Right ventricle myocardium inferior (tissue), 1 donor: Measurements from ENCODE around the gene NR2F1-AS1. TPM values are rescaled to one million over a fixed set of nuclear protein-coding genes. Genes with fewer than 3 reads are reported as not detected.

Source experiments
- ATAC-seq: fragments of 200-7000 bp; cut with Tn5 transposase; one replicate; pipeline ENCODE4 v1.9.1; 2020; ENCODE audit warnings: mild to moderate bottlenecking, moderate library complexity
- DNase-seq: peaks from one replicate; pipeline ENCODE4 v3.0.0; 2021; ENCODE audit errors: missing footprints
- intact Hi-C: fragments of 100-400 bp; cut with DNase I; formaldehyde crosslinking; loops from one replicate; pipeline ENCODE4 v1.11.0; 2022
- total RNA-seq: library from RNA; stranded (reverse); fragmentation: NEBNext Ultra II Directional; extraction: Animal tissue kit (Norgen Biotek cat#: 25700); gene quantifications from one replicate; pipeline ENCODE4 v1.2.1, GENCODE V29; 2021
- donor health status: DM: no; HTN: yes; CAD: no; lungs with severe emphysema.

Gene NR2F1-AS1
- total RNA-seq, 1 donor from 2014 or later = 0.60 TPM

- DNase-seq (peak; percentile 49), ATAC-seq (no peak)
- intact Hi-C loops = loop anchor here (10.0 kb wide), 1 partner anchor 500 kb away; no protein-coding TSS in a partner anchor
Measured at GRCh38 chr5:93594591-93595419, 13.8 kb upstream of the NR2F1-AS1 start.

- DNase-seq (peak; percentile 46), ATAC-seq (no peak)
- intact Hi-C loops = loop anchor here (10.0 kb wide), 1 partner anchor 499 kb away; no protein-coding TSS in a partner anchor
Measured at GRCh38 chr5:93593476-93594131, 12.6 kb upstream of the NR2F1-AS1 start.

- intact Hi-C loops = loop anchor here (10.0 kb wide), 1 partner anchor 498 kb away; no protein-coding TSS in a partner anchor
- DNase-seq (no peak), ATAC-seq (no peak)
Measured at GRCh38 chr5:93592883-93593282, 11.9 kb upstream of the NR2F1-AS1 start.

- ATAC-seq = no peak
- peak; percentile 64 for DNase-seq
- intact Hi-C loops = loop anchor here (10.0 kb wide), 1 partner anchor 497 kb away; no protein-coding TSS in a partner anchor
Measured at GRCh38 chr5:93591323-93591945, 10.4 kb upstream of the NR2F1-AS1 start.

GRCh38 chr5:93590493-93590892 is 9.5 kb upstream of the NR2F1-AS1 start:
- DNase-seq (no peak), ATAC-seq (no peak)
- intact Hi-C loops = loop anchor here (10.0 kb wide), 1 partner anchor 496 kb away; no protein-coding TSS in a partner anchor

GRCh38 chr5:93589829-93590215 is 8.8 kb upstream of the NR2F1-AS1 start:
- no peak for DNase-seq
- intact Hi-C loops = loop anchor here (10.0 kb wide), 1 partner anchor 495 kb away; no protein-coding TSS in a partner anchor
- no peak for ATAC-seq

- intact Hi-C loops = no loop called here
- DNase-seq (no peak), ATAC-seq (no peak)
Measured at GRCh38 chr5:93589152-93589828, 8.3 kb upstream of the NR2F1-AS1 start.

- intact Hi-C loops = no loop called here
Measured at GRCh38 chr5:93588352-93589151, 7.5 kb upstream of the NR2F1-AS1 start.

GRCh38 chr5:93587597-93588351 is 6.8 kb upstream of the NR2F1-AS1 start:
- ATAC-seq (no peak), DNase-seq (peak; percentile 54)
- intact Hi-C loops = no loop called here

More at GRCh38 chr5:93588352-93589151, 7.5 kb upstream of the NR2F1-AS1 start:
- DNase-seq (no peak), ATAC-seq (no peak)

GRCh38 chr5:93586736-93587596 is 5.9 kb upstream of the NR2F1-AS1 start:
- peak; percentile 48 for DNase-seq
- ATAC-seq = no peak
- intact Hi-C loops = no loop called here

- ATAC-seq (no peak), DNase-seq (no peak)
- intact Hi-C loops = no loop called here
Measured at GRCh38 chr5:93585767-93586385, 4.9 kb upstream of the NR2F1-AS1 start.

GRCh38 chr5:93585041-93585766 is 4.2 kb upstream of the NR2F1-AS1 start:
- intact Hi-C loops = no loop called here
- ATAC-seq (no peak), DNase-seq (peak; percentile 46)

GRCh38 chr5:93584596-93585040 is 3.6 kb upstream of the NR2F1-AS1 start:
- peak; percentile 45 for DNase-seq
- ATAC-seq = no peak
- intact Hi-C loops = loop anchor here (5.0 kb wide), 1 partner anchor 218 kb away; no protein-coding TSS in a partner anchor

GRCh38 chr5:93583768-93584595 is 3.0 kb upstream of the NR2F1-AS1 start:
- intact Hi-C loops = loop anchor here (5.0 kb wide), 1 partner anchor 218 kb away; no protein-coding TSS in a partner anchor
- ATAC-seq = no peak

More at GRCh38 chr5:93583768-93584595, 3.0 kb upstream of the NR2F1-AS1 start:
- peak; percentile 80 for DNase-seq
